ENCODE data around the gene MAP7D3. TPM values are rescaled to one million over a fixed set of nuclear protein-coding genes. Genes with fewer than 3 reads are reported as not detected.
"Not testable (repeated sequence)": the region's sequence is repeated elsewhere in the genome, so short reads cannot be mapped to it uniquely, and the experiment has no call there.

The MAP7D3 gene
- total RNA-seq, 1 experiment from 2014 or later: 34.7 TPM

DNA sequence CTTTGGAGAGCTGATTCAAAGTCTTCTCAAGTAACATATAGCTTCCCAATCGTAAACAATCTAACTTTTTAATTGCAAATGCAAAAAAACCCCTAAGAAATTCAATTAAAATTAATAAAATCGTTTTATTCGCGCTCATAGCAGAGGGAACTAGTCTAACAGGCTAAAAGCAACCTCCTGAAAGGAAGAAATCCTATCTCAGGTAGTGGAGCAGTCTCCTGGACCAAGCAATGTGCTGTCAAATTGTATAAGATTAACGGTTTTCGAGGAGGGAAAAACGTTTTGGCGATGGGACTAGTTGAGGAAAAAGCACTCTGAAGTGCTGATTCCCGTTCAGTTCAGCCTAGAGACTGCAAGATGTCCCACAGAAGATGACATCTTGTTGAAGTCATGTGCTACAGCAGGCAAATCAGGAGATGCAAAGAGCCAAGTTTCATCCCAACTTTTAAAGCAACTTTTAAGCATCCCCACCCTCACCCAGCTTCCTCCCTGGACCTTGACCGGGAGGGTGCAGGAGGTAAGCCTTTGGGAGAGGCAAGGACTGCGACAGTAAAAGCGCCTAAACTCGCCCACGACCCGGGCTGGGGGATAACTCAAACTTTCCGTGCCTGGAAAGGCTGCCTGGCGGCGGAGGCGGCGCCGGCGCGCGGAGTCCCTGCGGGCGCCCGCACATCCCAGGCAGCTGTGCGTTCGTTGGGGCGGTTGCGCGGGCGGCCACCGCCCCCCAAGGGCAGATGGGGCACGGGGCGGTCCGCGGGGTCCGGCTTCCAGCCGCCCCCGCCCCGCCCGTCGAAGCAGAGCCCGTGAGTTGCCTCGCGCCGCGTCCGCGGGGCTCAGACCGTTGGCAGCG, 784 bp downstream of the MAP7D3 start:
- peak; percentile 16 for DNase-seq (ENCODE audit: low read depth)

DNA sequence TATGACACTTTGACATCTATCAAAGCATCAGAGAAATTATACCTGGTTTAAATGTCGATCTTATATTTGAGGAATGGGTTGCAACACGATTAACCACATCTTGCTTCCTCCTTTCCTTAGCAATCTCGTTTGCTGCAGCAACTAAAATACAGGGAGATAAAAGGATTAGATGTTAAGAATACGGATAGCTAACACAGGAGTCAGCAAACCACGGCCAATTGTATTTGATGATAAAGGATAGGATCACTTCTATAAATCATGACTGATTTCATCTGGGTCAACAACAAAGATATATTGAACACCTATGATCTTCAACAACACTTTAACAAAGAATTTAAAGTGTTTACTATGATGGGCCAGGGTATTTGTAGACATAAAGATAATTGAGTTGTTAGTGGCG, 5.0 kb downstream of the MAP7D3 start:
- DNase-seq (ENCODE audit: low read depth): no peak

DNA sequence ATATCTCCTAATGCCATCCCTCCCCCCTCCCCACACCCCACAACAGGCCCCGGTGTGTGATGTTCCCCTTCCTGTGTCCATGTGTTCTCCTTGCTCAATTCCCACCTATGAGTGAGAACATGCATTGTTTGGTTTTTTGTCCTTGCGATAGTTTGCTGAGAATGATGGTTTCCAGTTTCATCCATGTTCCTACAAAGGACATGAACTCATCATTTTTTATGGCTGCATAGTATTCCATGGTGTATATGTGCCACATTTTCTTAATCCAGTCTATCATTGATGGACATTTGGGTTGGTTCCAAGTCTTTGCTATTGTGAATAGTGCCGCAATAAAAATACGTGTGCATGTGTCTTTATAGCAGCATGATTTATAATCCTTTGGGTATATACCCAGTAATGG, 13.4 kb downstream of the MAP7D3 start:
- not testable (repeated sequence) for DNase-seq (ENCODE audit: low read depth)

DNA sequence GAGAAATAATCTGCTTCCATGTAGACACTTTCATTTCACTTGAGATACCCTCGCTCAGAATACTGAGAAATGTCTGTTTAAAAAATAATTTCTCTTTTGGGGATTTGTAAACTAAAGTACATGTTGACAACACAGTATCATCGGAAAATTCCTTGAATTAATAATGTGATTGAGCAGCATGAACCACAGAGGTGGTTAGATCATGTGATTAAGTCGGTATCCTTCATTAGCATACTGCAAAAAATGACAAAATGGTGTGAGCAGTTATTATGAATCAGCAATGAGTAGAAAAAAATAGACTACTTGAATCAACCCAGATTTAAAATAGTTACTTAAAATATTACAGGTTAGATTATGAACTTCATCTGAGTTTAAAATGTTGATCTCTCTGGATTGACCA, 14.1 kb downstream of the MAP7D3 start:
- no peak for DNase-seq (ENCODE audit: low read depth)

DNA sequence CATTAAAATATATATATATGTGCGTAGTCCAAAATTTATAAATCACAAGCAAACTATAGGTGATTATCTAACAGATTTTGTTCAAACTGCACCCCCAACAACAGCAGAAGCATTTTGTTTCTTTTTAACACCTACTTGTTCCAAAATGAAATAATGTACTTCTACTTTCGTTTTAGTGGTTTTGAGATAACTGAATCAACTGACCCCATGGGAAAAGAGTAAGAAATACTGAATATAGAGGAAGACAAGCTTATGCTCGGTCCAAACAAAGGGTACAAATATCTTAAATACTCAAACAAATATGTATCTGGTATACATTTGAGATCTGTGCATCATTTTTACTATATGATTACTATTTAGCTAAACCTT, 22.4 kb downstream of the MAP7D3 start:
- DNase-seq (ENCODE audit: low read depth): no peak

DNA sequence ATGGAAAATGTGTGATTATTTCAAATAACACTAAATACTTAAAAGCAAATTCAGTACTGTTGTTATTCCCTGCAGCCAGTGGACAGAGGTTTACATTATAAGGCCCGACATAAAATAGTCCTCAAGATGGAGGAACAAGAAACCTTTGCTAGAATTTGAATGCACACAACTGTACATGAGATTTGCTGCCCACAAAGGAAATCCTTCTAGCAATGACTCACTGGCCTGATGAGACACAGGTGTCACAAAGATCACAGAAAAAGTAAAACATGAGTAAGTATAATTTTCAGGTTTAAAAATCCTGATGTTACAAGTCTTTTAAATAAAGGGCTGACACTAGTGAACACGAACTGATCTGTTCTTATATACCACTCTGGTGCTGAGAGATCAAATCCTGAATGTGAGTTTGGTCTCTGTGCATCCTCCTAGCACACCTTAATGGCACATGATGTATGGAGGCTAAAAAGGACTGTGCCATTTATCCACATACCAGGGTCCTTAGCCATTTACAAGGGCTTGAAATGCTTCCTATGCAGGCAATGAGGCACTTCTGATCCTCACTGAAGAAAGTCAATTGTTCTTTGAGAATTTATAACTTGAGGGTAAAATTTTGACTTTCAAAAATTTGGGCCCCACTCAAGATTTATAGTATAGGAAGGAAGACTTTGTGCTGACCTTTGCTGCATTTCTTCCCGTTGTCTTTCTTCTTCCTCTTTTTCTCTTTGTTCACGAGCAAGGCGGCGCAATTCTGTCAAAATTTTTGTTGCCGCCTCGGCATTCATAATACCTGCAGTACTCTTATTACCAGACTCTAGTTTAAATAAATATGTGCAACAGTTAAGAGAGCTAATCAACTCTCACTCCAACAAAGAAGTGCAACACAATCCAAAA, 23.0 kb downstream of the MAP7D3 start:
- peak; percentile 75 for DNase-seq (ENCODE audit: low read depth)

DNA sequence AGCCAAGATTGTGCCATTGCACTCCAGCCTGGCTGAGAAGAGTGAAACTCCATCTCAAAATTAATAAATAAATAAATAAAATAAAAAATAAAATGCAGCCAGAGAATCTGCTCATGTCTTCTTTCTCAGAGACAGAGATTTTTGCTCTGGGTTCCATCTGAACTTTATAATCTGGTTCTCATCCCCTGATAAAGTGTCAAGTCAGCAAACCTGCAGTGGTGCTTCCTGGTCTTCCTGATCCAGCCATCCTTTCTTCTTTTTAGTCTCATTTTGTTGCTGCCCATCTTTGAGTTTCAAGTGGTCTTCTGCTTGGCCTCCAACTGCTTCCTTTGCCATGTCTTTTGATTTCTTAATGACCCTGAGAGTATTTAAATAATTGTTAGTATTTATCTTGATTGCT, 24.1 kb downstream of the MAP7D3 start:
- DNase-seq (ENCODE audit: low read depth): no peak

DNA sequence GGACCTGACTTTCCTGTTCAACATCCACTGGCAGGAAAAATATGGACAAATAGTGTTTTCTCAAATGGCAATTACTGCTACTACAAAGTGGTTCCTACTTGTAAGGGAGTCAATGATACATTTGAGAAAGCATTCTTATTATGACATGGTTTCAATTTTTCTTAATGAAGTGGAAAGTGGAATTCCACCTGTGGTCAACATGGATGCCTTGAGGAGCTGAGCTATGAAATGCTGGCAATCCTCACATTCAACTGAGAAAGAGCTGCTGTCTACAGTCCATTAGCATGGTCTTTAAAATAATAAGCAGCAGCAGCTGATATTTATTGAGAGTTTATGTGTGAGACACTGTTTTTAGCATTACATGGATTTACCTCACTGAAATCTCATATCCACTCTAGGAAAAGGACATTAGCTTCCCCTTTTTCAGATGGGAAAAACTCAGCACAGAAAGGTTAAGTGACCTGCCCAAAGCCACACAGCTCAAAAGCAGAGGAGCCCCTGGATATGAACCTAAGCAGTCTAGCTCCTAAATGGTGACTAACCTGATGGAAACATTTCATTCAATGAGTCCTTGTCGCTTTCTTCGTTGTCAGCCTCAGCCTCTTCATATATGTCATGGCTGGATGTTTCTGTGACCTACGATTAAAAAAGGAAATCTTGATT, 29.2 kb downstream of the MAP7D3 start:
- DNase-seq (ENCODE audit: low read depth): no peak

DNA sequence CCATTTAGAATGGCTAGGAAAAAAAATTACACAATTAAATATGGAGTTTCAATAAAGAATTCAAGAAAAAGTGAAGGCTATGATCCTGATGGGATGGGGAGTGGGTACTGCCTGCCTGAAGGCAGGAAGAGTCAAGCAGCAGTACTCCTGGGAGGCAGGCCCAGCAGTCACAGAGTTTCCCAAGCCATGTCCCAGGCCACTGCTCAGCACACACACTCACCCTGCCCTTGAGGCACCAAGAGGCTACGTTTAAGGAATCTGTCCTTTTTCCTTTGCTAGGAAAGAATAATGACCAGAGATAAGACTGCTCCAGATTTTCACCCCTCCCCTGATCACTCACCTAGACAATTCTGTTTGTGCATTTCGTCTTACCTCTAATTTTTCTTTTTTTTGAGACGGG, 30.2 kb downstream of the MAP7D3 start:
- no peak for DNase-seq (ENCODE audit: low read depth)

DNA sequence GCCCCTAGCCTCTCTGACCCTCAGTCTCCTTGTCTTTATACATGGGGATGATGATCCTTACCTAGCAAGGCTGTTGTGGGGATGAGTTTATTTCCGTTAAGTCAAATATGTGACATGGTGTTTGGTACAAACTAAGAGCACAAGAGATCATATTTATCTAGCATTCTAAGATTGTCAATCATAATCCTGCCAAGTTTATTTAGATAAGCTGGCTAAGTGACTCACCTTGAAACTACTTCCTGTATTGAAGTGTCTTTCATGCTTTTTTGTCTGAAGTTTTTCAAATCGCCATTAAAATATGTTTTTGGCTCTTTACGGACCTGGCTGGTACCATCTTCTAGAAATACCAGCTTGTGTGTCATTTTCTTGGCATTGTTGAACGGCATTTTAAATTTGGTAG, 30.7 kb downstream of the MAP7D3 start:
- DNase-seq (ENCODE audit: low read depth): peak; percentile 5

DNA sequence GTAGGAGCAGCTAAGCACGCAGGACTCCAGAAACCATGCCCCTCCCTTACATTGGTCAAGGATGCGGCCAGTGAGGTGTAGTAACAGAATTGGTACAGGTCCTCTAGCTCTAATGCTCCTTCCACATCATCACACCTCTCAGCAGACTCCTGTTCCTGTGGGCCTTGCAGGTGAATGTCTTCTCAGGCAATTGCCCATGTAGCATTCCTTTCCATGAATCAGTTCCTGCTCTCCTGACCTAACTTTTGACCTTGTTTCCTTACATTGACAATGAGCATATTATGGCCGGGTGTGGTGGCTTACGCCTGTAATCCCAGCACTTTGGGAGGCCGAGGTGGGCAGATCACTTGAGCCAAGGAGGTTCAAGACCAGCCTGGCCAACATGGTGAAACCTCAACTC, 31.3 kb downstream of the MAP7D3 start:
- peak; percentile 63 for DNase-seq (ENCODE audit: low read depth)

DNA sequence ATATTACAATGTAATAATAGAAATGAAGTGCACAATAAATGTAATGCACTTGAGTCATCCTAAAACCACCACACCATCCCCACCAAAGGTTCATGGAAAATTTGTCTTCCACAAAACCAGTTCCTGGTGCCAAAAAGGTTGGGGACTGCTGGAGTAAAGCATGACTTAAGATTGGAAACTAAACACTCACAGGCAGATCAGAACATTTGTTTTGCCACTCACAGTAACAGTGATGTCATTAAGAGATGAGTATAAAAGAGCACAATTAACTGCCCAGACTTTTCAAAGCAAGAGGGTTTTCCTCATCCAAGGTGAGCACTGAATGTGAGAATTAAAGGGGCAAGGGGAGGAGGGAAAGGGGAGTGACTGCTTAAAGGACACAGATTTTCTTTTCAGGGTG, 35.6 kb downstream of the MAP7D3 start:
- DNase-seq (ENCODE audit: low read depth): peak; percentile 28

DNA sequence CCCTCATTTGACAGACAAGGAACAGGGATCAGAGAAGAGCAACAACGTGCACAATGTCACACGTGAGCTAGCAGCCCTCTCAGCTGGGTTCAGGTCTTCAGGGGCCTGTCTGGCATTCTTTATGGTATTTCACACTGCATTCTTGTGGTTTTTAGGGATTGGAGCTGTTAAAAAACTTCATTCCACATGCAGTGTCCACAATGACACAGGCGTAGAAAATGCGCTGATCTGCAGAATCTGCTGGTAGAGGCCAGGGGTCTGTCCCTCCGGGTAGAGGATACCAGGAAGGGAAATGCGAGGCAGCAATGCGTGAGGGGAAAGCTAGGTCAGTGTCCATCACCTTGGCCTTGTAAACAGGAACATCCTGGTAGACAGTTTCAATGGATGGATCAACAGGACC, 36.6 kb downstream of the MAP7D3 start:
- peak; percentile 92 for DNase-seq (ENCODE audit: low read depth)

DNA sequence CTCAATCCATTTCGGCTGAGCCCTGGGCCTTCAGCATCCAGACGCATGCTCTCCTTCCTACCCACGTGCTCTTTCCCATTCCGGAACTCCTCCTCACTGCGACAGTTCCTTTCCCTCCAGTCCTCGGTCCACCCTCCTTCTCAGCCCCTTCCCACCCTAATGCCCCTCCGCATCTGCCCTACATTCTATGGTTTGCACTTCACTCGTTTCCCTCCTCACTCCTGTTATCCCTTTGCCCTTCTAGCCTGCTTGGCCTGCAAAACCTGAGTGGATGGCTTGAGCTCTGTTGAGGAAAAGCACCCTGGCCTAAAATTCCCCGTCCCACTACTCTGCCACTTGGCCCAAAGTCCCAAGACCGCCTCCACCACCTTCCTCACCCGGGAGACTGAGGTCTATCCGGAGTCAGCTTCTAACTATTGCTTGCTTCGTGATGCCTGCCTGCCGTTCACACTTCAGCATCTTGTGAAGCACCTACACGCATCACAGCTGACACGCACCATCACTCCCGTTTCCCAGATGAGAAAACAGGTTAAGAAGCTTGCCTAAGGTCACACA, 38.6 kb downstream of the MAP7D3 start:
- no peak for DNase-seq (ENCODE audit: low read depth)

DNA sequence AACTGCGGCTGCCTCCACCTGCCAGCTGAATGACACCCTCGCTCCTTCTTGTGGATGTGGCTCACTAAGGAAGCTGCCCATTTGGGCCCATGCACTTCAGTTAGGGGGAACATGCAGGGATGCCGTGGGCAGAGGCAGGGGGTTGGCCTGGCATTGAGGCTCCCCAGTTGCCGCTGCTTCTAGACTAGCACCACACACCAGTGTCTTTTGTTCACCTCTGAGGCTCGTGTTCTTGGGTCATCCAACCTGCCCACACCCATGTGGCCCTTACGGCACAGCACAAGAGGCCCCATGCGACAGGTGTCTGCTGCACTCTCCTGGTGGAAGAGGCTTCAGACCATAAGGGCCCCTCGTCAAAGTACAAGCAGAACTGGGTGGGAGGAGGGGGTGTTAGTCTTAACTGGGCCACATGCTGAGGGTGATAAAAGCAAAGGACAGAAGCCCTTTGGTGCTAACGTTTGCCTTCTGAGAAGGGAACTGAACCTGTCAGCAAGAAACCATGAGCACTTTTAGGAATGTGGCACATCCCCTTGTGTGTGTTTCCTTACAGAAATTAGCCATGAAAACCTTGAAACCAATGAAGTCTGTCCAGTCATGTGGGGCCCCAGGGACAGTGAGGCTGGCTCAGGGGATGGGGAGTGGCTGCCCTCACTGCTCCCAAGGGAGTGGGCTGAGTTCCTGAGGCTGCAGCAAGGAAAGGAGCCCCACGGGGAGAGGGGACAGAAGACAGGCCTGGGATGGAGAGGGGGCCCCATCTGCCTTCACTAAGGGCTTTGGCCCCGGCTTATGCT, 39.2 kb downstream of the MAP7D3 start:
- DNase-seq (ENCODE audit: low read depth): no peak

DNA sequence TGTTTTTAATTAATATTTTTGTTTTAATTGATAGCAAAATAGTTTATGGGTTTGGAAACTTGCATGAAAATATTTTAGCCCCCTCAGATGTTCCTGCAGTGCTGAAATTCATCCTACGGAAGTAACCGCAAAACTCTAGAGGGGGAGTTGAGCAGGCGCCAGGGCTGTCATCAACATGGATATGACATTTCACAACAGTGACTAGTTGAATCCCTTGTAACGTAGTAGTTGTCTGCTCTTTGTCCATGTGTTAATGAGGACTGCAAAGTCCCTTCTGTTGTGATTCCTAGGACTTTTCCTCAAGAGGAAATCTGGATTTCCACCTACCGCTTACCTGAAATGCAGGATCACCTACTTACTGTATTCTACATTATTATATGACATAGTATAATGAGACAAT, 40.4 kb downstream of the MAP7D3 start:
- DNase-seq (ENCODE audit: low read depth): no peak

DNA sequence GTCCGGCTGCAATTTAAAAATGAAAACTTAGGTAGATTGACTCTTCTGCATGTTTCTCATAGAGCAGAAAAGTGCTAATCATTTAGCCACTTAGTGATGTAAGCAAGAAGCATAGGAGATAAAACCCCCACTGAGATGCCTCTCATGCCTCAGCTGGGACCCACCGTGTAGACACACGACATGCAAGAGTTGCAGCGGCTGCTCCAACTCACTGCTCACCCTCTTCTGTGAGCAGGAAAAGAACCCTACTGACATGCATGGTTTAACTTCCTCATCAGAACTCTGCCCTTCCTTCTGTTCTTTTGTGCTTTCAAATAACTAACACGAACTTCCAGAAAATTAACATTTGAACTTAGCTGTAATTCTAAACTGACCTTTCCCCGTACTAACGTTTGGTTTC, 41.0 kb downstream of the MAP7D3 start:
- no peak for DNase-seq (ENCODE audit: low read depth)

DNA sequence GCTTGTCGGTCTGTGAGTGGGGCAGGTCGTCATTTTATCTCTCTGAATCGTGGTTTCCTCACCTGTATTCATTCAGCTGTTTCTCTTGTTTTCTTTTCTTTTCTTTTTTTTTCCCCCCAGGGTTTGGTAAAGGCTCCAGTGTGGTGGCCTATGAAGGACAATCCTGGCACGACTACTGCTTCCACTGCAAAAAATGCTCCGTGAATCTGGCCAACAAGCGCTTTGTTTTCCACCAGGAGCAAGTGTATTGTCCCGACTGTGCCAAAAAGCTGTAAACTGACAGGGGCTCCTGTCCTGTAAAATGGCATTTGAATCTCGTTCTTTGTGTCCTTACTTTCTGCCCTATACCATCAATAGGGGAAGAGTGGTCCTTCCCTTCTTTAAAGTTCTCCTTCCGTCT, 41.4 kb downstream of the MAP7D3 start:
- DNase-seq (ENCODE audit: low read depth): no peak

DNA sequence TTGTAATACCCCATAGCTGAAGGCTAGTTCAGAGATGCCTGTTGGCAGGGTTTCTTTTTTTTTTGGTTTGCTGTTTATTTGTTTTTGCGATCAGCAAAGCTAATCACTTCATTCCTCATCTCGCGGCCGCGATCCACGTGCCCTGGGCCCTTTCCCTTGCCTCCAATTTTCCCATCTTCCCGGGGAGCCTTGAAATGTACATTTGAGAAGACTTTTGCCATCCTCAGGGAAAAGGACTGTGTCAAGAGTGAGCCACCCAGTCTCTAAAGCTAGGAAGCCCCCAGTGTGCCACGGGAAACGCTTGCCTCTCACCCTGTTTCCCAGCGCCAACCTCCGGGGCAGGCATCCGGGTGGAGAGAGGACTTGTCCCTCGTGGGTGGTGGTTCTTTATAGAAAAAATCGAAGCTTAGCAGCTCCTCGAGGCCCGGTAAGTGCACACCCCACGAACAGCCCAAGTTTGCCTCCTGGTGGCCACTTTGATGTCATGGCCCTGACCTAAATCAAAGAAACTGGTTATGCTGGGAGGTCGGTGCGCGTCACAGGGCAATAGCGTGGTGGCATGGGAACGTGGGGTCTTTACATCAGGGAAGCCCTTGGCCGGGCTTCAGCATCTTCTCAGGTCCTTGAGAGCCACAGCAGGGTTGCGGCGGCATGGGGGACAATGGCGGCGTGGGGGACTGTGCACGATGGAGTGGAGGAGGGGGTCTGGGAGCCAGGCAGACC, 42.0 kb downstream of the MAP7D3 start:
- peak; percentile 30 for DNase-seq (ENCODE audit: low read depth)

DNA sequence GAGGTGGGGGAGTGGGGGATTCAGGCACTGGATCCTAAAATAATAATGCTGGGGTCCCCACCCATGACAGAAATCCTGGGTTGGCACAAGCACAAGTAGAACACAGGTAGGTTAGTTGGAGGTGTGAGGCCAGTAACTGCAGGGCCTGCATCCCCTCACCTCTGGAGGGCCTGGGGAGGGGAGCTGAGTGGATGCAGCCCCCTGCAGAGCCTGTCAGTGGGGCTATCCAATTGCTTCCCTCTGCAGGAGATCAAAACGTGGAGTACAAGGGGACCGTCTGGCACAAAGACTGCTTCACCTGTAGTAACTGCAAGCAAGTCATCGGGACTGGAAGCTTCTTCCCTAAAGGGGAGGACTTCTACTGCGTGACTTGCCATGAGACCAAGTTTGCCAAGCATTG, 43.7 kb downstream of the MAP7D3 start:
- DNase-seq (ENCODE audit: low read depth): no peak
